UCSD-AML1 (cell line): Measurements from ENCODE around the gene COMMD1.
"Not testable (repeated sequence)": the region's sequence is repeated elsewhere in the genome, so short reads cannot be mapped to it uniquely, and the experiment has no call there.

Experiments used
- DNase-seq: peaks from one replicate; lab custom pipeline; 2025; ENCODE audit not compliant: unreplicated experiment; lab: John Stamatoyannopoulos, UW

The COMMD1 gene

GRCh38 chr2:61922714-61923113 is 17.2 kb downstream of the COMMD1 start:
- no peak for DNase-seq

DNA sequence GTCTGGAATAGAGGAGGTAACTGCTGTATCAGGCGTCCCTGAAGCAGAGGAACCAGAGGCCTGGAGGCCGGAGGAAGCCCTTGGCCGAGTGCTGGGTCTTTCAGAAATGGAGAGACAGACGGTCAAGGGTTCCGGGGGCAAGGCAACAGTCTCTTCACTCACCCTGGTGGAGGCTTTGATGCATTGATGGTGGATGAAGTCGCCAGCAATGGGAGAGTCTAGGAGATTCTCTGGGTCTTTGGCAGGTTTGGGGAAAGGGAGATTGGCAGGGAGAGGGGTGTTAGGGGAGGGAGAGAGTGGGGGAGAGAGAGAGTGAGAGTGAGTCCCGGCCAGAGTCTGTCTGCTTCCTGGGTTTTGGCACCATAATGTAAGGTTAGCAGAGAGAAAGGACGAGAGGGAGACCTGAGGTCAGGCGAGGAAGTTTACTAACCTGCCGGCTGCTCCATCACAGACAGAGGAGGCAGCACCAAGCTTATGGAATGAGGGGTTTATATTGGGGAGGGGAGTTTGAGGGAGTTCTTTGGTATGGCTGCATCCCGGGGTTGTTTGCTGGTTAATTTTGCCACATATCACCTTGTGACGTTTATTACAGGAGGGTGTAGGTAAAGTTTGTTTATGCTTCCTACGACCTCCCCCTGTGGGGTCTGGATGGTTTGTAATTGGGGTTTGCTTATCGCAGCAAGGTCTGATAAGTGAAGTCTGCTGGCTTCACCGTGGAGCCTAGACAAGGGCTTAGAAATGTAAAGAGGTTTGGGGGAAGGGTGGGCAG is 19.6 kb downstream of the COMMD1 start:
- DNase-seq: no peak

- no peak for DNase-seq
Measured at GRCh38 chr2:61926531-61927477, 21.3 kb downstream of the COMMD1 start.

GRCh38 chr2:61928826-61929461 is 23.5 kb downstream of the COMMD1 start:
- no peak for DNase-seq

DNA sequence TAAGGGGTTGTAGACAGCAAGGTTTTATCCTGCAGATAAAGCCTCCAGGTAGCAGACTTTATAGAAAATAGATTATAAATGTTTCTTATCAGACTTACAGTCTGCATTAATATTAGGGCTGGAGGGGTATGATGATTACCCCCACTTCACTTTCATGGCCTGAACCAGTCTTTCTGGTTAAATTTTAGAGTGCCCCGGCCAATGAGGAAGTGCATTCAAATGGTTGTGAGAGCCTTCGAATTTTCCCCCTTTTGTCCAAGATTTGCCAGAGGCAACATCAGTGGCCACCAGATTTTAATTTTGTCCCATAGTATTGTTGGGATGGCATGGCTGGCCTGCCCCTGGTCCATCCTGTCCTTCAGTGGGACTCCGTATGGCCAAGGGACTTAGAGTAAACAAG is 31.6 kb downstream of the COMMD1 start:
- no peak for DNase-seq

- no peak for DNase-seq
Measured at GRCh38 chr2:61937886-61938285, 32.4 kb downstream of the COMMD1 start.

DNA sequence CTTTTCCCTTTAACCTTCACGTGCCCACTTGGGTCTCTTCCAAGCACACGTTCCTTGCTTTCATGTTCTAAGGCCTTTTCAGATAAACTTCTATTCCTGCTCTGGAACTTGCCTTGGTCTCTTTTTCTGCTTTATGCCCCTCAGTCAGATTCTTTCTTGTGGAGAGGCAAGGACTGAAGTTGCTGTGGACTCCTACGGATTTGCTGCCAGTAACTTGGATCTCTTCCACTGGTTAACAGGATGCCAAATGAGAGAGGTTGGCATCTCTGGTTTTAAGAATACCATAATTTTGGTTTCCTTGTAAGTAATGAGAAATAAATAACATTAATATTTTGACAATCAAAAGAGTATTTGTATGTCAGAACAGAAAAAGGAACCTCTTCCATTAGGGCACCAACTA is 33.0 kb downstream of the COMMD1 start:
- no peak for DNase-seq

- no peak for DNase-seq
Measured at GRCh38 chr2:61943251-61943650, 37.8 kb downstream of the COMMD1 start.

- DNase-seq: no peak
Measured at GRCh38 chr2:61946666-61947065, 41.2 kb downstream of the COMMD1 start.

- no peak for DNase-seq
Measured at GRCh38 chr2:61948661-61949457, 43.4 kb downstream of the COMMD1 start.

DNA sequence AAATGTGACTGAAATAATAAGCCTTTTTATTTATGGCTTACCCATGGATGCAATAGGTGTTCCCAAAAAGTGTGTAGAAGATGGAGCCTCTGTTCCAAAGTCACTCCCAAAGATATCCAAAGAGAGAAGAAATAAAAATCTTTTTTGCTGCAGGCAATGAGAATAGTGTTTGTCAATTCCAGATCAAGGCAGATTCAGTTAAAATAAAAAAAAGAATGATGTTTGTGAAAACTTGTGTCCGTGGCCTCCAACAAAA is 43.9 kb downstream of the COMMD1 start:
- DNase-seq: no peak

DNA sequence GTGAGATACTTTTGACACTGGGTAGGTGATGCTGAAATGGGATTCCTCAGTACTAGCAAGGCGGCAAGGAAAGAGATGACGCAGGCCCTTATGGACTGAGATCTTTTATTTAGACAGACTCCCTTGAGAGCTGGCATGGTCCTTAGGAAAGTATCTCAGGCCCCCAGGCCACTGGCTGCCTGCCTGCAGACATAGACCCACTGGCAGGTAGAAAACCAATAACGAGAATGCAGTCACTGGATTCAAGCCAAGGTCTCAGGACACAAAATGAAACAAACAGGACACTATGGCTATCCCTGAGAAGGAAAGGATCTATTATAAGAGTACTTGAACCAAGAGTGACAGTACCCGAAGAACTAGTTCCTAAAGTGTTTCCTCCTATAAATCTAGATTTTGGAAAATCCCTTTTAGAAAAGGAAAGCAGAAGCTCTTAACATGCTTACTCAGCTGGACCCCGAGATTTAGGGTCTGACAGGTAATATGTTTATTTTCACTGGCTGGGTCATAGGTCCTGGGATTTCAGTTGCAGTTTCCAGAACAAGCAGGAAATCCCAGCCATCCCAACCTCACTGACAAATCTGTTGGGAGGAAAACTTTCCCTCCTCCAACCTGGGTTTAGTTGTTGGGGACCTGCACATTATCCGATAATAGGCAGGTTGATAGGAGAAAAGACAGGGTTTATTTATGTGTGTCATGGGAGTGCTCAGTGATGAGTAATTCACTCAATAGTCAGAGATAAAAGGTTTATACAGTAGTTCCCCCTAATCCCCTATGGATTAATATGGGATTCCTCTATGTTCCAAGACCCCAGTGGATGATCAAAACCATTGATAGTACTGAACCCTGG is 44.5 kb downstream of the COMMD1 start:
- DNase-seq: no peak

DNA sequence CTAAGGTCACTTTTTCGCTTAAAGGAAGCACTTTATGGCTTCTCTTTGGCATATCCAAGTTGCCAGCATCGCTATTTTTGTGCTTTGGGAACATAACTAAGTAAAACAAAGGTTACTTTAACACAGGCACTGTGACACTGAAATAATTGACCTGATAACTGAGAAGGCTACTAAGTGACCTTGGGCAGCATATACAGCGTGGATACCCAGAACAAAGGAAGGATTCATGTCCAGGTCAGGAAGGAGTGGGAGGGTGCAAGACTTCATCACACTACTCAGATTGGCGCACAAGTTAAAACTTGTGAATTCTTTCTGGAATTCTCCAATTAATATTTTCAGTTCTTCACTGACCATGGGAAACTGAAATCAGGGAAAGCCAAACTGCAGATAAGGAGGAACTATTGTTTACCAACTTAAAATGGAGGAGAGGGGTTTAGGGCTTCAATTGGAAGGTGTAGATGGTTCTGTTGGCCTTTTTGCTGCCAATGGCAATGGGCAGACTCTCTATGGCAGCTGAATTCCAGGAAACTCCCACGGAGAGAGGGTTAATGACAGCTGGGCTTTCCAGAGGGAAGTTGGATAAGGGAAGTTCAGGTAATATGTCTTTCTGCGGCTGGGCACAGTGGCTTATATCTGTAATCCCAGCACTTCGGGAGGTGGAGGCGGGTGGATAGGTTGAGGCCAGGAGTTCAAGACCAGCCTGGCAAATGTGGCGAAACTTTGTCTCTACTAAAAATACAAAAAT is 45.3 kb downstream of the COMMD1 start:
- DNase-seq: no peak

GRCh38 chr2:61951881-61952280 is 46.4 kb downstream of the COMMD1 start:
- DNase-seq: no peak

- no peak for DNase-seq
Measured at GRCh38 chr2:61952288-61952687, 46.8 kb downstream of the COMMD1 start.

DNA sequence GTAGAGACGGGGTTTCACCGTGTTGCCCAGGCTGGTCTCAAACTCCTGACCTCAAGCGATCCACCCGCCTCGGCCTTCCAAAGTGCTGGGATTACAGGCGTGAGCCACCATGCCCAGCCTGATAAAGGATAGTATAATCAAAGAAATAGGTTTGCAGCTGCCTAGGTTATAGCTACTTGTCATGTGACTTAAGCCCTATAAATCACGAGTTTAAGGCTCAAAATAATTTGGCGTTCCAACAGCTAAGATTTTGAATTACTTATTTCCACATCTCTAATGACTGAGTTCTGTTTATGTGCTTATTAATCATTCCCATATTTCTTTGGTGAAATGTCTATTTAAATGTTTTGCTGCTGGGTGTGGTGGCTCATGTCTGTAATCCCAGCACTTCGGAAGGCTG is 49.4 kb downstream of the COMMD1 start:
- DNase-seq: not testable (repeated sequence)

DNA sequence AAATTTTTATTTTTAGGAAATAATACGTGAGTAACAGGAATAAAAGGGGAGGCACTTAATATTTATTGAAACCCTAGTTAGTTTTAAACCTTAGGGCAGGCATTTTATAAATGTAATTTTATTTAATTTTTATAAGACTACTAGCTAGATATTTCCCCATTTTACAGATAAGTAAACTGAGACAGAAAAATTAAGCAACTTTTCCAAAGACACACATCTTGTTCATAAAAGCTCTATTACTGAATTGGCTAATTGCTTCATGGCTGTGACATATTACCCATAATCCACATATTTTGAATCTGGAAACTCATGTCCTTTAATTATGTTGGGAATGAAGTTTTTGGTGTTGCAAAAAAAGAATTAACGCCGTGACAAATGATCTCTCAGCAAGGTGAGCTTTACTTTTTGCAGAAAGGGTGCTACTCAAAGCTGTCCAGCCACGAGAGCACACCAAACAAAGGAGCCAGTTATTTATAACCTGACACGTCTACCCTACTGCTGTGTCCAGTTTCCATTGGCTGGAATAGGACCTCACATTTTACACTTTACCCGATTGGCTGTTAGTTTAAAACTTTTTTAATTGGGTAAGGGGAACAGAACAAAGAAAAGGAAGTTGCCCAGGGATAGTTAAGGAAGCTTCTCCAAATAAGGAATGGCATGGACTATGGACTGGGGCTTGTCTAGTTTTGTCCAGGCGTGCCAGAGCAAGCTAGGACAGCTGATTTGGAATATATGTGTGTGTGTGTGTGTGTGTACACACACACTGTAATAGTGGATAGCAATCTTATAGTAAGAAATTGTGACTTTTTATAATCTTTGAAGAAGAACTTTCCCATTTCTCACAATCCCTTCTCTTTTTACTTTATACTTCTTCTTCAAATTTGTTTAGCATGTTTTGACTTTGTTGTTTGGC is 54.2 kb downstream of the COMMD1 start:
- DNase-seq: no peak

- DNase-seq: no peak
Measured at GRCh38 chr2:61961231-61961901, 55.9 kb downstream of the COMMD1 start.
